Ureter (tissue), 1 donor: ENCODE data around the gene FLOT1. TPM values are rescaled to one million over a fixed set of nuclear protein-coding genes. Genes with fewer than 3 reads are reported as not detected.
A peak's percentile ranks its signal among the peaks of the same experiment; 100 is the strongest.
"Not testable (repeated sequence)": the region's sequence is repeated elsewhere in the genome, so short reads cannot be mapped to it uniquely, and the experiment has no call there.

Experiments
- DNase-seq: peaks from one replicate; pipeline ENCODE4 v3.0.0-alpha.2; 2020; ENCODE audit warnings: low spot score
- total RNA-seq: library from RNA; stranded (reverse); gene quantifications from one replicate; pipeline ENCODE4 v1.2.4, GENCODE V29; 2023
- donor health status: DM: yes; HTN: yes; CAD: no.

The FLOT1 gene
- total RNA-seq, 1 donor from 2014 or later: 133 TPM

DNA sequence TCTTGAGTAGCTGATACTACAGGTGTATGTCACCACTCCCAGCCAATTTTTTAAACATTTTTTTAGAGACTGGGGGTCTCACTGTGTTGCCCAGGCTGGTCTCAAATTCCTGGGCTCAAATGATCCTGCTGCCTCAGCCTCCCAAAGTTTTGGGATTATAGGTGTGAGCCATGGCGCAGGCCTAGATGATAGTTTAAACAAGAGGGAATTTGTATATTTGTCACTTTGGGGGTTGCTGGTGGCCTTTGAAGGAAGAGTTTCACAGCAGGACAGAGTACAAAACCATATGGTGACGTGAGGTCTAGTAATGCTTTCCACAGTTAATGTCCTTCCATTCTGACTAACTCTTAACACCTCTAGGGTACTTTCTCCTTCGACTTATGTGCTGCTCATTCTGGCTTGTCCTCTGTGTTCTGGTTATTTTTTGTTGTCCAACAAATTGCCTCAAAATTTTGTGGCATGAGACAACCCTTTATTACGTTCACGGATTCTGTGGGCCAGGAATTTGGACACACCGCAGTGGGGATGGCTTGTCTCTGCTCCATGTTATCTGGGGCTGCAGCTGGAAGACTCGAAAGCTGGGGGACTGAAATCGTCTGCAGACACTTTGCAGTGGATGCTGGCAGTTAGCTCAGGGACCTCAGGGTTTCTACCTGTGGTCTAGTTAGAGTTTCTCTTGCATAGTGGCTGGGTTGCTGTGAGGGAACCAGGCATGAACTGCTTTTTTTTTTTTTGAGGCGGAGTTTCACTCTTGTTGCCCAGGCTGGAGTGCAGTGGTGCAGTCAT lies 24.9 kb upstream of the FLOT1 start:
- DNase-seq: no peak

DNA sequence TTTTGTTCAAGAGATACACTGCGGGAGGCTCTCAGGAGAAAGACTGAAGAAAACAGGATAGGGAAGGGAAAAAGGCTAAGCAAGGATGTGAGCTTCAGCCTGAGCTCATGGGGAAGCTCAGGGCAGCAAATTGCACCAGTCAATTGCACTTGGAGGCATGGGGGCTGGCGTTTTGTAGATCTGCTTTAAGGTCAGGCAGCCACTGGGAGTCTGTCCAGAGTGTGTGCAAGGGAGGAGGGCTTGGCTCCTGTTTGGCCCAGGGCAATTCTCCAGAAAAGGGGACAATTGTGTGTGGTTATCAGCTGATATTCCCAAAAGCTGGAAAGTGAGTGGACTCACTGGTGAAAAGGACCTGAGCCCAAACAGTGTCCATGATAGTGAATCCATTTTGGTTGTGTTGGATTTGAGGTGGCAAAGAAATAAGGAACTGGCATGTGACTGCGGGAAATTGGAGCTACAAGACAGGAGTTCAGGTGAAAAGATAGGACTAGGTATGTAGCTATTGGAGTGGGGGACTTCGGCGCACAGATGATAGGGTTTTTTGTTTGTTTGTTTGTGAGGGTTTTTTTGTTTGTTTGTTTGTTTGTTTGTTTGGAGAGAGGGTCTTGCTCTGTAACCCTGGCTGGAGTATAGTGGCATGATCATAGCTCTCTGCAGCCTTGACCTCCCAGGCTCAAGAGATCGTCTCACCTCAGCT lies 24.1 kb upstream of the FLOT1 start:
- no peak for DNase-seq

DNA sequence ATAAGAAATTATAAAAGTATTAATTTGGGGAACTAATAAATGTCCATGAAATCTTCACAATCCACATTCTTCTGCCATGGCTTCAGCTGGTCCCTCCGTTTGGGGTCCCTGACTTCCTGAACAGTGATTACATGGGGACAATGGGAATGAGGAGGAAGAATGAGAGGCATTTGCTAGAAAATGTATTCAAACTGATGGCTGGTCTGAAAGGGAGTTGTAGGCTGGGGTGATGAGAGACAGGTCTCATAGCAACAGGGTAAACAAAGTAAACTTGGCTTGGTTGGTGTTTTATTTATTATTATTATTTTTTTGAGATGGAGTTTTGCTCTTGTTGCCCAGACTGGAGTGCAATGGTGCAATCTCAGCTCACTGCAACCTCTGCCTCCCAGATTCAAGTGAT lies 23.0 kb upstream of the FLOT1 start:
- not testable (repeated sequence) for DNase-seq

DNA sequence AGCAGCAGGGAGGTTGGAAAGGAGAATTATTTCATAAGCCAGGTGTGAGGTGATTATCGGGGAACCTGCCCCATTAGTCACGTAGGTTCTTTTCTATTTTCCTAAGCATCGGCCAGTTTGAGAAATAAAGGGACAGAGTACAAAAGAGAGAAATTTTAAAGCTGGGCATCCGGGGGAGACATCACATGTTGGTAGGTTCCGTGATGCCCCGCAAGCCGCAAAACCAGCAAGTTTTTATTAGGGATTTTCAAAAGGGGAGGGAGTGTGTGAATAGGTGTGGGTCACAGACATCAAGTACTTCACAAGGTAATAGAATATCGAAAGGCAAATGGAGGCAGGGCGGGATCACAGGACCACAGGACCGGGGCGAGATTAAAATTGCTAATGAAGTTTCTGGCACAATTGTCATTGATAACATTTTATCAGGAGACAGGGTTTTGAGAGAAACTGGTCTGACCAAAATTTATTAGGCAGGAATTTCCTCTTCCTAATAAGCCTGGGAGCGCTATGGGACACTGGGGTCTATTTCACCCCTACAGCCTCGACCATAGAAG lies 22.1 kb upstream of the FLOT1 start:
- DNase-seq: not testable (repeated sequence)

DNA sequence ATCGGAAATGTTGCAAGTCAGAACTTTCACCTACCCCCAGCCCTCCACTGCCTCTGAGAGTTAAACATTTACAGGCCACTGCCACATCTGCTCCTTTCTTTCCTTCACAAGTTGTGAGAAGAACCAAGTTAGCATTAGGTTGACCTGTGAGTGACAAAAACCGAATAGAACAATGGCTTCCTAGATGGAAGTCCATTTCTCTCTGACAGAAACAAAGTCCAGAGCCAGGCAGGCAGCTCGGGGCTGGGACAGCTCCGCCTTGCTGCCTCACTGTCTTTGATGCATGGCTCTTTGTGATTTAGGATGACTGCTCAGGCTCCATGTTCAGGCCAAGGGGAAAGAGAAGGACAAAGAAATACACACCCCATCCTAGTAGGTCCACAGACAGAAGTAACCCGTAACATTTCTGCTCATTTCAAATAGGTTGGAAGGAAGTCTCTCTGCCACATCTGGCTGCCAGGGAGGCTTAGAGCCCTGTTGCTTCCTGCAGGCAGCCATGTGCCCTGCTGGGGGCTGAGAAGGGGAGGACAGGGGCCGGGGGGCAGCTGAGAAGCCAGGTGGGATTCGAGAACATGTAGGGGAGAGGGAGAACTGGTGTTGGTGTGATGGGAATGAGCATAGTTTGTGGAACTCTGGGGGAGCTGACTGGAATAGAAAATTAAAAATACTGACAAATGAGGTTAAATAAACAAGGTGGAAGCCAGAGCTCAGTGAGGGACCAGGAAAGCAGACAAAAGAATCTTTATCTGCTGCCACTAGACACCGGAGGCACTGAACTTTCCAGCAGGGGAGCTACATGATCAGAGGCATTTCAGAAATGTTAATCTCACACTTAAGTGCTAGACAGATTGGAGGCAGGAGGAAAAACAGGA lies 21.4 kb upstream of the FLOT1 start:
- DNase-seq: no peak

DNA sequence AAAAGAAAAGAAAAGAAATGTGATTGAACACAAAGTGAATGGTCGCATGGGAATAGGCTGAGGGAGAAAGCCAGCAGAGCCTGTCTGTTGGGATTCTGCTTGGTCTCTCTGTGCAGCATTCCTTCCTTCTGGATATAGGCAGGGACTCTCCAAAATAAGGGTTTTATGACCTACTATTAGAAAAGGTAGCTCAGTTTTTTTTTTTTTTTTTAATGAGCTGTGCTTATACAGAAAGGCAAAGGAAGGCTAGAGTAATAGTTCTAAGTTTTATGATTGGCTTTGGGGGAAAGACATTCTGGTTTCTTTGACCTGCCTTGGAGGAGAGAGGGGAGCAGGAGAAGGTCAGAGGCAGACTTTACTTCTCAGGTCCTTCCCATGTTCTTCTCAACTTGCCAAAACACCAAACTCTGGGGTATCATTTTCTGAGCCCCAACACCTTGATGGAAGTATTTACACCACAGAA lies 20.7 kb upstream of the FLOT1 start:
- no peak for DNase-seq

DNA sequence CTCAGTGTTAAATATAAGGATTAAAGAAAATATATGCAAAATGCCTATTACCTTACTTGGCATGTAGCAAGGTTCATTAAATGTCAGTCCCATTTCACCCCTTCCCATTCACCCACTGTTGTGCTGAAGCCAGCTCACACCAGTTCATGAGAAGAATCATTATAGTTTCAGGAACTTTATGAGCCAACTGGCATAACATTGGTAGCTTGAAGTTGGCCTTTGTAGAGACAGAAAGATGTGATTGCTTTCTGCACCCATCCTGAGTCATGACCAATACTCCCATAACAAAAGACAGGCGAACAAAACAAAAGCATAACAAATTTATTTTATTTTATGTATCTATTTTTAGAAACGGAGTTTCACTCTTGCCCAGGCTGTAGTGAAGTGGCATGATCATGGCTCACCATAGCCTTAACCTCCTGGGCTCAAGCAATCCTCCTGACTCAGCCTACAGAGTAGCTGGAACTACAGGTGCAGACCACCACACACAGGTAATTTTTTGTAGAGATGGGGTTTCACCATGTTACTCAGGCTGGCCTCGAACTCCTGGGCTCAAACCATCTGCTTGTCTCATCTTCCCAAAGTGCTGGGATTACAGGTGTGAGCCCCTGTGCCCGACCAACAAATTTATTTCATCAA lies 19.4 kb upstream of the FLOT1 start:
- no peak for DNase-seq

DNA sequence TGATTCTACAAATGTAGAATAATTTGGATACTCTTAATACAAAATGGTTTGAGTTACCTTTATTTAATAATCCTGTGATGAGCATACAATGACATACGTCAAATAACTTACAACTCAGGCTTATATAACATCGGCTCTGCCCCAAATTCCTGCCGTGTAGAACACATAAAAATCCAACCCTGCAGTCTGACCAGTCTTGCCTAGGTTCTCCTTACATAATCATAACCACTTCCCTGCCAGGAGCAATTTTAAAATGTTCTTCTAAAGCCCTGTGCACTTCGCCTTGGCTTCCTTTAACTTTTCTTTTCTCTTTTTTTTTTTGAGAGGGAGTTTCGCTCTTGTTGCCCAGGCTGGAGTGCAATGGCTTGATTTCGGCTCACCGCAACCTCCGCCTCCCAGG lies 18.1 kb upstream of the FLOT1 start:
- DNase-seq: no peak

DNA sequence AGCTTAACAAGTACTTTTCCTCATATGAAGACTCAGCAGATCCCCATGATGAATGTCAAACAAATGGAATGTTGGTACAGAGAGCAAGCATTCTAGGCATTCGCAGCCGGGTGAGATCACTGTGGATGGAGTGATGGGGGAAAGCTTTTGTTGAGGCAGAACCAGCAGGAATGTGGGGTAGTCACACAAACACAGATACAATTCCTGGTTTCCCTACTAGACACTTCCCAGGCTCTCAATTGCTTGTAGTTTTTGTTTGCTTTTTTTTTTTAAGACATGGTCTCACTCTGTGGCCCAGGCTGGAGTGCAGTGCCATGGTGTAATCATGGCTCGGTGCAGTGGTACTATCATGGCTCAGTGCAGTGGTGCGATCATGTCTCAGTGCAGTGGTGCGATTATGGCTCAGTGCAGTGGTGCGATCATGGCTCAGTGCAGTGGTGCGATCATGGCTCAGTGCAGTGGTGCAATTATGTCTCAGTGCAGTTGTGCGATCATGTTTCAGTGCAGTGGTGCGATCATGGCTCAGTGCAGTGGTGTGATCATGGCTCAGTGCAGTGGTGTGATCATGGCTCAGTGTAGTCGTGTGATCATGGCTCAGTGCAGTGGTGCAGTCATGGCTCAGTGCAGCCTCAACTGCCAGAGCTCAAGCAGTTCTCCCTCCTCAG lies 17.2 kb upstream of the FLOT1 start:
- DNase-seq: no peak

DNA sequence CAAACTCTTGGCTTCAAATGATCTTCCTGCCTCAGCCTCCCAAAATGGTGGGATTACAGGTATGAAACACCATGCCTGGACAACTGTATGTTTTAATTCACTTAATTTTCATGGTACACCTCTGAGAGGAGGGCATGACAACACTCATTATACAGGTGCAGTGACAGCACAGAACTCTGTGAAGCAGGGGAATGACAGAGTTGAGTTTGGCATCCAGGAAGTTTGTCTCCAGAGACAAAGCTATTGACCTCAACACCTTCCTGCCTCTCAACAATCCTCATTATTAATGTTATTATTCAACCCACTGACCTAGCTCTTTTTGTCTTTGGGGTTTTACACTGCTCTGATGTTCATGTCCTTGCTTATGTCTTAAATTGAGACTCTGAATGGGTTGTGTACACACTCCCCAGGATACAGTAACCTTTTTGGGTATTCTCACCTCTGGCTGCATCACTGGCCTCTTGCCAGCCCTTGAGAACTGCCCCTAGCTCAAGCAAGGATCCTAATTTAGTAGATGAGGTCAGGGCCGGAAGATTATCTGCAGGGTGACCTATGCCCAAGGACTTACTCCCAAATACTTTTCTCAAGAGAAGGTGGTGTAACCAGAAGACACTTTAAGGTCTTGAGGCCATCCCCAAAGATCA lies 14.9 kb upstream of the FLOT1 start:
- no peak for DNase-seq

DNA sequence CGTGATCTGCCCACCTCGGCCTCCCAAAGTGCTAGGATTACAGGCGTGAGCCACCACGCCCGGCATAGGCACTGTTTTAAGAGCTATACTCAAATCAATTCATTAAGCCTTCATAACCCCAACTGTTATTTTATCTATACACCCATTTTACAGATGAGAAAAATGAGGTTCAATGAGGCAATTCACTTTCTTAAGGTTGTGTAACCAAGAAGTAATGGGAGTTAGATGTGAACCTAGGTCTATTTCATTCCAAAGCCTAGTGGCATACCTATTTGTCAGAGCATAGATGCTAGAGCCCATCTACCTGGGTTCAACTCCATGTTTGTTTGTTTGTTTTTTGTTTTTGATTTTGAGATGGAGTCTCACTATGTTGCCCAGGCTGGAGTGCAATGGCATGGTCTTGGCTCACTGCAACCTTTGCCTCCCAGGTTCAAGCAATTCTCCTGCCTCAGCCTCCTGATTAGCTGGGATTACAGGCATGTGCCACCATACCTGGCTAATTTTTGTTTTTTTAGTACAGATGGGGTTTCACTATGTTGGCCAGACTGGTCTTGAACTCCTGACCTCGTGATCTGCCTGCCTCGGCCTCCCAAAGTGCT lies 14.0 kb upstream of the FLOT1 start:
- not testable (repeated sequence) for DNase-seq

DNA sequence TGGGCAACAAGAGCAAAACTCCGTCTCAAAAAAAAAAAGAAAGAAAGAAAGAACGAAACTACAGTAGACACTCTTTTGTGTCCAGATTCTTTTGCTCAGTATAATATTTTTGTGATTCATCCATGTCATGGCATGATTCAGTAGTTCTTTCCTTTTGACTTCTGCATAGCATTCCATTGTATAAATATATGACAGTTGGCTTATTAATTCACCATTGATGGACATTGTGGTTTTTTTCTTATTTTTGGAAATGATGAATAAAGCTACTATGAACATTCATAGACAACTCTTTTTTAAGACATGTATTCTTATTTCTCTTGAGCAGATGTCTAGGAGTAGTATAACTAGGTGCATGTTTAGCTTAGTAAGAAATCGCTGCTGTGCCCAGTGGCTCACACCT lies 12.1 kb upstream of the FLOT1 start:
- no peak for DNase-seq

DNA sequence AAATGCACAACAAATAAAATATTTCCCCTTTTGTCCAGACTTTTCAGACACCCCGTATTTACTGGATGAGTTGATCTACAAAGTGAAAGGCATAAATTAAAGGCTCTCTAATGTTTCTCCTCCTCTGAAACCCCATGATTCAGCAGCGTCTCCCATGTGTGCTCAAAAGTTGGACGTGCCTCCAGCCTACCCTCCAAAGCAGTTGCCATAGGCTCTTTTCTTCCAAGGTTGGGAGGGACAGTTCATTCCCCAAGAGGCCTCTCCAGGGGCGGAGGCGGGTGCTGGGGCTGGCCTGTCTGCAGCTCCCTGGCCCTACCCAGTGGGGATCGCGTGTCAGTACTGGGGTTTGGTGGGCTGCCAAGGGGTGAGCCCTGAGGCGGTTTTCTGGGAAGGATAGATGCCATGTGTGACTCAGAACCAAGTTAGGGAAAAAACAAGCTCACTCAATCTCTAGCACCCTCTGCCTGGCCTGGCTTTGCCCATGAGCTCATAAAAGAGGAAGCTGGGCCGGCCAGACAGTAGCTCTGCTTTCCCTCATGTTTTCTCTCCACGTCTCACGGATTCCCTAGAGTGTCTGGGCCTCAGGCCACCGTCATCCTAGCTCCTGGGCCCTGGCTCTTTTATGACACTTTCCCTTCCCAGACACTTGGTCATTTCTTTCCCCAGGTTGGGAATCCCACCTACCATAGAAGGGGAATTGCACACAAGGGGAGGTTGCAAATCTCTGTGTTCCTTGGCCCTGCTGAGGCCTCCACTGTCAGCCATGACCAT lies 9.9 kb upstream of the FLOT1 start:
- DNase-seq: peak; percentile 97

DNA sequence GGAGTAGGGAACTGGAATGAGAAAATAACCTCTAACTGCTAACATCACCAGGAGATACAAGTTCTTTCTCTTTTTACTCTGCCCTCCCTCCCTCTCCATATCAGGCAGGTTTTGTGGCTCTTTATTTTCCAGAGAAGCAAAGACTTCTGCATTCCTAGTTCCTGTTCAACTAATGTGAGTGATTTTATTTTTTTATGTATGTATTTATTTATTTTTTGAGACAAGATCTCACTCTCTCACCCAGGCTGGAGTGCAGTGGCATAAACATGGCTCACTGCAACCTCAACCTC lies 7.8 kb upstream of the FLOT1 start:
- no peak for DNase-seq

DNA sequence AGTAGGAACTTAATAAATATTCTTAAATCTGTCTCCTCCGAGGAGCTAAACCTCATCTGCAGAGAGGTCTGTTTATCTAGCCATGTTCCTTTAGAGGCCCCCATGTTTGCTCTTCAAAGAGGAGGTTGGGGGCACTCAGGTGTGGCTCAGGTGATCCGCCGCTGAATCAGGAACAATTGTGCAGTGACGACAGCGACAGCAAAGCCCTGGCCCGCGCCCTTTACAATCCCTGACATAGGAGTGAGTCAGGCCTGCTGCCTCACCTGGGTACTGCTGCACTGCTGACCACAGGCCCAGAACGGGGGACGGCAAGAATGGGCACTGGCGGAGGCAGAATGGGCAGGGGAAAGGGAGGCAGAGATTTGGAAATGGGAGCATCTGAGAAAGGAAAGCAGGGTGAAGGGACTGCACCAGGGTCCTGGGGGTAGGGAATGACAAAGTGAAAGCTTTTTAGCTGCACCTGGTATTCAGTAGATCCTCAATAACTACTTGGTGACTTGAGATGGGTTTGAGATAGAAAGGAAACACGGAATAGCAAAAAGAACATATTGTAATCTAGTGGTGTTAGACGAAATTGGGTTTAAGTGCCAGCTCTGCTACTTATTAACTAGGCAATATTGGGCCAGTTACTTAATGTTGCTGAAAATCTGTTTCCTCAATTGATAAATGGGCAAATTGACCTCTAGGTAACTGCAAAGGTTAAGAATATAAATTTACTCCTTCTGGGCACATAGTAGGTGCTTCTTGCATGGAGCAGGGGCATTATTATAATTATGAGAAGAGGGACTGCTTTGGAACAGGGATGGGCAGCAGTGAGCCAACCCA lies 7.3 kb upstream of the FLOT1 start:
- peak; percentile 75 for DNase-seq

DNA sequence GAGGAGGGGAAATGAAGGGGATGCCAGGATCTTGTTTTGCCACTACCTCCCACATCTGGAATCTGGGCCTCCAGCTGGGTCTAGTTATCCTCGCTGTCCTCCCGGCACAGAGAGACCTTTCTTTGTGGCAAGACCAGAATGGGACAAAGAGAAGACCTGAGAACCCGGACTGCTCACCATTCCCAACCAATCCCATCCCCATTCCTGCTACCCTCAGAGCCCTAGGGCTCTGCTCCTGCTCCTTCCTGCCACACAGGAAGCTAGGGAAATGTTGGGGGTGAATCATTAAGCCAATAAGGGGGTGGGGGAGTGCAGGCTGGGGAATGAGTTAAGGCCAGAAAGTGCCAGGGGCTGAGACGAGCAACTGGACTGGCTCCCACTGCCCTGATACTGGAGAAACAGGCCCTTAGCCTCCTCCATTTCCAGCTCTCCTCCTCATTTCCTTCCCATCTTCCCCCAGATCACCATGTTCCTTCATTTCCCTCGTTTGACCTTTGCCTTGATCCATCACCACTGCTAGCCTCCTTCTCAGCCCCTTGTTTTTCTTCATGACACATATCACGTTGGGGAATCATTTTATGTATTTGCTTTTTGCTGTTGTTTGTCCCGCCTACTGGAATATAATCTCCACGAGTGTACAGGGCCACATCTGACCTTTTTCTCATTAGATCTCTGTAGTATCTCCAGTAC lies 6.5 kb upstream of the FLOT1 start:
- DNase-seq: no peak

DNA sequence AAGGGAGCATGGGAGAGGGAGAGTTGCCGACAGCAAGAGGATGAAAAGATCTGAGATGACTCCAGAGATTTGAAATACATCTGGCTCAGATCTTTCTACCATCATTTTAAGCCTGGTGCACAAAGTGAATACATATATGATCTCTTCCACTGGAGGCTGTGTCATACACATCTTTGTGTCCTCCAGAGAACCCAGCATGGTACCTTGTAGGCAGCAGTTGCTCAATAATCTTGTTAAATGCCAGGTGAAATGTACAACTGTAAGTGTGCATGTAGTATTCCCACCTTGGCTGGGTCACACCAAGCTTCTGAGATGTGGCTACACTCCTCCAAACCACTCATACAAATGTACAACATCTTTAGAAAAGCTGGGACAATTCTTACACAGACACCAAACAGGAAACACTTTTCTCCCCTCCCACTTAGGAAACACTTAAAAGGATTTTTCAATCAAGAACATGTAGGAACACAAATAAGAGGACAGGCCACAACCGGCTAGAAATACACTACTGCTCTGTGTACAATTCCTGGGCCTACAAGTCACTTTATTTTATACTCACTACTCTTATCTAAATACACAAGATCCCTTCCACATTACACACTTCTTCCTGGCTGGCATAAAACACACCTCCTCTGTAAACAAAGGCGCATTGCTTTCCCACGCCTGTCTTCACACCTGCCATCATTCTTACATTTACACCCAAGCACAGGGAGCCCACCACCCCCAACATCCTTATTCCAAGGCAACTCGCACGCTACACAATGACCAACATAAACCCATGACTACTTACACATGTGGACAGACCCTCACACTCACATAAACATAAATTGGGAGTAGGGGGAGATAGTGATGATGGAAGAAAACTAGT lies 5.6 kb upstream of the FLOT1 start:
- DNase-seq: no peak
